ENCODE results near the gene IL1RN.
"Not testable (repeated sequence)": the region's sequence is repeated elsewhere in the genome, so short reads cannot be mapped to it uniquely, and the experiment has no call there.

IL1RN gene

GRCh38 chr2:113089916-113090315 lies 37.5 kb upstream of the IL1RN start:
- no peak overlapping the region for H3K4me3 ChIP-seq (ENCODE audit: low read length)
- no peak overlapping the region for H3K27ac ChIP-seq (ENCODE audit: low read length)
- peaks cover 3% of the 10 kb centered on the region; the same call in 1 of the 2 replicates for H3K9me3 ChIP-seq (ENCODE audit: insufficient read depth, low read depth, low read length)
- H3K4me1 ChIP-seq (ENCODE audit: insufficient read depth, low read length): no peaks in the 10 kb centered on the region
- no peak overlapping the region for H3K9ac ChIP-seq (ENCODE audit: low read depth, low read length)
- H3K27me3 ChIP-seq (ENCODE audit: insufficient read depth, low read length): peaks cover 8% of the 10 kb centered on the region; the same call in 1 of the 2 replicates
- H3K36me3 ChIP-seq (ENCODE audit: insufficient read depth, low read depth, low read length): no peaks in the 10 kb centered on the region

GRCh38 chr2:113091231-113091896 lies 36.0 kb upstream of the IL1RN start:
- Histone ChIP-seq H3K27me3 (ENCODE audit: insufficient read depth, low read length) (peaks cover 8% of the 10 kb centered on the region; the same call in 1 of the 2 replicates), H3K36me3 (ENCODE audit: insufficient read depth, low read depth, low read length) (no peaks in the 10 kb centered on the region), H3K9ac (ENCODE audit: low read depth, low read length) (no peak overlapping the region), H3K4me3 (ENCODE audit: low read length) (no peak overlapping the region), H3K27ac (ENCODE audit: low read length) (no peak overlapping the region), H3K4me1 (ENCODE audit: insufficient read depth, low read length) (no peaks in the 10 kb centered on the region), H3K9me3 (ENCODE audit: insufficient read depth, low read depth, low read length) (peaks cover 3% of the 10 kb centered on the region; the same call in 1 of the 2 replicates)

GRCh38 chr2:113092864-113093612 lies 34.4 kb upstream of the IL1RN start:
- H3K36me3 ChIP-seq (ENCODE audit: insufficient read depth, low read depth, low read length): no peaks in the 10 kb centered on the region
- H3K27me3 ChIP-seq (ENCODE audit: insufficient read depth, low read length): peaks cover 8% of the 10 kb centered on the region; the same call in 1 of the 2 replicates
- no peak overlapping the region for H3K4me3 ChIP-seq (ENCODE audit: low read length)
- H3K27ac ChIP-seq (ENCODE audit: low read length): no peak overlapping the region
- no peak overlapping the region for H3K9ac ChIP-seq (ENCODE audit: low read depth, low read length)
- H3K9me3 ChIP-seq (ENCODE audit: insufficient read depth, low read depth, low read length): peaks cover 3% of the 10 kb centered on the region; the same call in 1 of the 2 replicates
- no peaks in the 10 kb centered on the region for H3K4me1 ChIP-seq (ENCODE audit: insufficient read depth, low read length)

GRCh38 chr2:113093613-113093977 lies 33.8 kb upstream of the IL1RN start:
- no peaks in the 10 kb centered on the region for H3K36me3 ChIP-seq (ENCODE audit: insufficient read depth, low read depth, low read length)
- peaks cover 3% of the 10 kb centered on the region; the same call in 1 of the 2 replicates for H3K9me3 ChIP-seq (ENCODE audit: insufficient read depth, low read depth, low read length)
- H3K9ac ChIP-seq (ENCODE audit: low read depth, low read length): no peak overlapping the region
- no peak overlapping the region for H3K4me3 ChIP-seq (ENCODE audit: low read length)
- H3K27ac ChIP-seq (ENCODE audit: low read length): no peak overlapping the region
- no peaks in the 10 kb centered on the region for H3K4me1 ChIP-seq (ENCODE audit: insufficient read depth, low read length)
- H3K27me3 ChIP-seq (ENCODE audit: insufficient read depth, low read length): peaks cover 8% of the 10 kb centered on the region; the same call in 1 of the 2 replicates

- H3K27me3 ChIP-seq (ENCODE audit: insufficient read depth, low read length); H3K36me3 ChIP-seq (ENCODE audit: insufficient read depth, low read depth, low read length); H3K4me1 ChIP-seq (ENCODE audit: insufficient read depth, low read length); H3K4me3 ChIP-seq (ENCODE audit: low read length); H3K27ac ChIP-seq (ENCODE audit: low read length); H3K9ac ChIP-seq (ENCODE audit: low read depth, low read length); H3K9me3 ChIP-seq (ENCODE audit: insufficient read depth, low read depth, low read length): not testable (repeated sequence)
Observed at GRCh38 chr2:113096306-113096705, 31.1 kb upstream of the IL1RN start.

- not testable (repeated sequence) for H3K36me3 ChIP-seq (ENCODE audit: insufficient read depth, low read depth, low read length); H3K9me3 ChIP-seq (ENCODE audit: insufficient read depth, low read depth, low read length); H3K4me1 ChIP-seq (ENCODE audit: insufficient read depth, low read length); H3K9ac ChIP-seq (ENCODE audit: low read depth, low read length); H3K27me3 ChIP-seq (ENCODE audit: insufficient read depth, low read length); H3K4me3 ChIP-seq (ENCODE audit: low read length); H3K27ac ChIP-seq (ENCODE audit: low read length)
Observed at GRCh38 chr2:113096842-113097618, 30.4 kb upstream of the IL1RN start.

GRCh38 chr2:113098041-113098440 lies 29.4 kb upstream of the IL1RN start:
- no peak overlapping the region for H3K9ac ChIP-seq (ENCODE audit: low read depth, low read length)
- H3K9me3 ChIP-seq (ENCODE audit: insufficient read depth, low read depth, low read length): peaks cover 8% of the 10 kb centered on the region; the same call in 1 of the 2 replicates
- no peak overlapping the region for H3K27ac ChIP-seq (ENCODE audit: low read length)
- H3K4me3 ChIP-seq (ENCODE audit: low read length): no peak overlapping the region
- no peaks in the 10 kb centered on the region for H3K36me3 ChIP-seq (ENCODE audit: insufficient read depth, low read depth, low read length)
- H3K27me3 ChIP-seq (ENCODE audit: insufficient read depth, low read length): no peaks in the 10 kb centered on the region
- H3K4me1 ChIP-seq (ENCODE audit: insufficient read depth, low read length): no peaks in the 10 kb centered on the region

GRCh38 chr2:113098532-113098931 lies 28.9 kb upstream of the IL1RN start:
- no peak overlapping the region for H3K4me3 ChIP-seq (ENCODE audit: low read length)
- H3K27ac ChIP-seq (ENCODE audit: low read length): no peak overlapping the region
- H3K9me3 ChIP-seq (ENCODE audit: insufficient read depth, low read depth, low read length): peaks cover 11% of the 10 kb centered on the region; the same call in 1 of the 2 replicates
- H3K27me3 ChIP-seq (ENCODE audit: insufficient read depth, low read length): no peaks in the 10 kb centered on the region
- no peaks in the 10 kb centered on the region for H3K4me1 ChIP-seq (ENCODE audit: insufficient read depth, low read length)
- H3K9ac ChIP-seq (ENCODE audit: low read depth, low read length): no peak overlapping the region
- no peaks in the 10 kb centered on the region for H3K36me3 ChIP-seq (ENCODE audit: insufficient read depth, low read depth, low read length)

- H3K36me3 ChIP-seq (ENCODE audit: insufficient read depth, low read depth, low read length): no peaks in the 10 kb centered on the region
Observed at GRCh38 chr2:113102133-113102532, 25.3 kb upstream of the IL1RN start.

GRCh38 chr2:113103277-113103676 lies 24.1 kb upstream of the IL1RN start:
- H3K4me1 ChIP-seq (ENCODE audit: insufficient read depth, low read length): no peaks in the 10 kb centered on the region
- H3K27me3 ChIP-seq (ENCODE audit: insufficient read depth, low read length): no peaks in the 10 kb centered on the region
- no peak overlapping the region for H3K9ac ChIP-seq (ENCODE audit: low read depth, low read length)
- no peak overlapping the region for H3K4me3 ChIP-seq (ENCODE audit: low read length)
- H3K9me3 ChIP-seq (ENCODE audit: insufficient read depth, low read depth, low read length): 0 out of 2 replicates have a peak, but pooled peaks cover 8% of the 10 kb centered on the region
- no peaks in the 10 kb centered on the region for H3K36me3 ChIP-seq (ENCODE audit: insufficient read depth, low read depth, low read length)
- no peak overlapping the region for H3K27ac ChIP-seq (ENCODE audit: low read length)

More at GRCh38 chr2:113102133-113102532, 25.3 kb upstream of the IL1RN start:
- H3K4me3 ChIP-seq (ENCODE audit: low read length): no peak overlapping the region
- no peak overlapping the region for H3K9ac ChIP-seq (ENCODE audit: low read depth, low read length)
- H3K27me3 ChIP-seq (ENCODE audit: insufficient read depth, low read length): no peaks in the 10 kb centered on the region
- H3K4me1 ChIP-seq (ENCODE audit: insufficient read depth, low read length): no peaks in the 10 kb centered on the region
- H3K9me3 ChIP-seq (ENCODE audit: insufficient read depth, low read depth, low read length): 0 out of 2 replicates have a peak, but pooled peaks cover 8% of the 10 kb centered on the region
- H3K27ac ChIP-seq (ENCODE audit: low read length): no peak overlapping the region

- Histone ChIP-seq H3K4me1 (ENCODE audit: insufficient read depth, low read length) (no peaks in the 10 kb centered on the region), H3K4me3 (ENCODE audit: low read length) (no peak overlapping the region), H3K36me3 (ENCODE audit: insufficient read depth, low read depth, low read length) (no peaks in the 10 kb centered on the region), H3K9ac (ENCODE audit: low read depth, low read length) (no peak overlapping the region), H3K27ac (ENCODE audit: low read length) (no peak overlapping the region), H3K9me3 (ENCODE audit: insufficient read depth, low read depth, low read length) (0 out of 2 replicates have a peak, but pooled peaks cover 6% of the 10 kb centered on the region), H3K27me3 (ENCODE audit: insufficient read depth, low read length) (no peaks in the 10 kb centered on the region)
Observed at GRCh38 chr2:113104054-113104611, 23.3 kb upstream of the IL1RN start.

All from iPS-20b (cell line).